HG03139 (cell line): Measurements from ENCODE around the gene FGD4.

Experiments
- ATAC-seq: cut with Tn5 transposase; IDR thresholded peaks from one replicate; pipeline ENCODE4 v1.9.1; 2021; ENCODE audit not compliant: unreplicated experiment

FGD4 gene

DNA sequence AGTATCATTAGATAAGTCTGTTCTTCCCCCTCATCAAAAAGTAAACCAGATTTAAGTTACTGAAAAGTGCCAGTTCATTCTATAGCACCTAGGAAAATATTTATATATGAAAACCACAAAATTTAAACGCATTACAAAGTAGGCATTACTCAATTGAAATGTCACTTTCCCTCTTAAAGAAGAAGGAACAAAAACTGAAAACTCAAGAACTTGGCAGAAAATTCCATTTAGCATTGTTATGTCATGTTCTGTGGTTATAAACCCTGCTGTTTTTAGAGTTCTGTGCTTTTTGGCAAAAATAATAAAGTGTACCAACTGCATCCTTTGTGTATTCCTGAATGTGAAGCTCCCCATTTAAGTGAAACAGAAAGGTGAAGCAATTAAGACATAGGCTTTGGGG lies 3.6 kb downstream of the FGD4 start:
- no peak for ATAC-seq

DNA sequence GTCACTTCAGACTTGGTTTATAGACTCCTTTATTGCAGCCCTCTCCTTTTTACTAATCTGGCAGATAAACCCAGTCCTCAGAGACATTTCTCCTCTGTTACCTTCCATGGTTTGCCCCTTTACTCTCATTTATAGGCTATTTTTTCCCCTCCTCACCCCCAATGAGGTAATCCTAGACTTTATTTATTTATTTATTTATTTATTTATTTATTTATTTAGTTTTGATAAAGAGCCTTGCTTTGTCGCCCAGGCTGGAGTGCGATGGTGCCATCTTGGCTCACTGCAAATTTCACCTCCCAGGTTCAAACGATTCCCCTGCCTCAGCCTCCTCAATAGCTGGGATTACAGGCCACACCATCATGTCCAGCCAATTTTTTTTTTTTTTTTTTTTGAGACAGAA lies 8.4 kb downstream of the FGD4 start:
- ATAC-seq = no peak

DNA sequence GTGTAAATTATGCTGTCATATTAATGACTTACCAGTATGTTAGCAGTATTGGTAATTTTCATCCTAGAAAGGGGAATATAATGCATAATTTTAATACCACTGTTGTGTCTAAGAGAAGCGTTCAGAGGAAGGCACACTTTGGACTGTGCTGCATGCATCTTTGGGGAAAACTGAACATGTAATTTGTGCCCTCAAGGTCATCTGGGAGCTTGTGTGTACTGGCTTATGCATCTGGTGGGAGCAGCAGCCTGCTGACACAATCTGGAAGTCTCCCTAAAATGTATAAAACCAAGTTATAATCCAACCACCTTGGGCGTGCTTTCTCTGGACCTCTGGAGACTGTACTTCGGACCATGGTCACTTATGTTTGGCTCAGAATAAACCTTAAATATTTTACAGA lies 14.1 kb downstream of the FGD4 start:
- ATAC-seq = no peak

DNA sequence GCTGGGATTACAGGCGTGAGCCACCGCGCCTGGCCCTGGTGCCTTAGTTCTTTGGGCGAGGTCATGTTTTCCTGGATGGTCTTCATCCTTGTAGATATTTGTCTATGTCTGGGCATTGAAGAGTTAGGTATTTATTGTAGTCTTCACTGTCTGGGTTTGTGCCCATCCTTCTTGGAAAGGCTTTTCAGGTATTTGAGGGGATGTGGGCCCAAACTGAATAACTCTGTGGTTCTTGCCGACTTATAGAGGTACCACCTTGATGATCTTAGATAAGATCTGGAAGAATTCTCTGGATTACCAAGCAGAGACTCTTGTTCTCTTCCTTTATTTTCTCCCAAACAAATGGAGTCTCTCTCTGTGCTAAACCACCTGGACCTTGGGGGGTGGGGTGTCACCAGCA lies 18.9 kb downstream of the FGD4 start:
- no peak for ATAC-seq

DNA sequence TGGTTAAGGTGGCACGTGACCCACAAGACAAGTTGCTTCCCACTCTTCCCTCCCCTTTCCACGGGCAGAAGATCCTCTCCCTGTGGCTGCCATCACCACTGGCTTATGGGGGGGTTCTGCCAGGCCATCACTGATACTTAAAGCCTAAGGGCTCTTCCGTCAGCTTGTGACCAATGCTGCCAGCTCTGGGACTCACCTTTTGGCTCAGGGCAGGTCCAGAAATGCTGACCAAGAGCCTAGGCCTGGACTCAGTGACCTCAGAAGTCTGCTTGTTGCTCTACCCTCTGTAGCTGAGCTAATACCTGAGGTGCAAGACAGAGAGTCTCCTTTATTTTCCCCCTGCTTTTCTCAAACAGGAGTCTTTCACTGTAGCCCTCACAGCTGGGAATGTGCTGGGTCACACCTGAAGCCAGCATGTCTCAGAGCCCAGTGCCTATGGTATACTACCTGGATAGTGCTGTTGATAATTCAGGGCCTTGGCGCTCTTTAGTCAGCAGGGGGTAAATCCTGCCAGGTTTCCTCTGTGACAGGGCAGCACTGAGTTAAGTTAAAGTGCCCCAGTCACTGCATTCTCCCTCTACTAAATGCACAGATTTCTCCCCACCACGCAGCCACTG lies 19.7 kb downstream of the FGD4 start:
- ATAC-seq = no peak

DNA sequence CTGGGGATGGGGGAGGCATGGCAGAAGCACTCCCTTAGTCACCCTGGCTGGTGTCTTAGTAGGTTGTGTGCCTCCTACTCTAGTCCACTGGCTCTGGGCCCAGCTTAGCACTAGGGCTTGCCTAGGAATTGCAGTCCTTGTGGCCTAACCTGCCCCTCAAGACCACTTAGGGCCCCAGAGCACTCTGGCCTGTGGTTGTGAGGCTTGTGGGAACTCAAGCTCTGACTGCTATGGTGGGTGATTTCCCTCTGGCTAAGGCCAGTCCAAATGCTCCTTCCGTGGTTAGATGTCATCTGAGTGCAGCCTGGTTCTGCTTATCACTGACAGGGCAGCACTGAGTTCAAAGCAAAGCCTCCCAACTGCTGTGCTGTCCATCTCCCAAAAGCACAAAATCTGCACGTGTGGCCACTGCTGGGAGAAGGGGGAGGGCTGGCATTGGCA lies 20.2 kb downstream of the FGD4 start:
- ATAC-seq = no peak

DNA sequence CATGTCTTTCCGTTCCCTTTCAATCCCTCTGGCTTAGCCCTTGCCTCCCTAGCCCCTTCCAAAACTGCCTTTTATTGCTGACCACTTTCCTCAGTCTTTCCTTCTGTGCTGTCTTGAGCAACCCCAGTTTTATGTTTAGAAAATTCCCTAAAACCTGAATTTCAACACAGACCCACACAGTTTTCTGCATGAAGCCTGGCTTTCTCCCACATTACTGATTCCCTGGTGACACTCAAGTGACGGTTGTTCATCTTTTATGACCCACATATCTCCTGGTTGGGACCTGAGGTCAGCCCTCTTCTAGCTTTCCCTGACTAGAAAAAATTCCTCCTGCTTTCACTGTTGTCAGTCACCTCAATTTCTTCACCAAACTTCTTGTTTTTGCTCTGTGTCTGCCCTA lies 21.0 kb downstream of the FGD4 start:
- no peak for ATAC-seq

DNA sequence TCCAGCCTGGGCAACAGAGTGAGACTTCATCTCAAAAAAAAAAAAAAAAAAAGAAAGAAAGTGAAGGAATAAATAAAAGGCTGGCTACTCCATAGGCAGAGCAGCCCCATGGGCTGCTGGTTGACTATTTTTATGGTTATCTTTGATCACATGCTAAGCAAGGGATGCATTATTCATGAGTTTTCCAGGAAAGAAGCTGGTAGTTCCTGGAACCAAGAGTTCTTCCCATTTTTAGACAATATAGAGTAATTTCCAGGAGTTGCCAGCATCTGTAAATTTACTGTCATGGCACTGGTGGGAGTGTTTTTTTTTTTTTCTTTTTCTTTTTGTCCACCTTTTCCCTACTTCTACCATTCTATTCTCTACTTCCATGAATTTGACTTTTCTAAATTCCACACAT lies 24.2 kb downstream of the FGD4 start:
- ATAC-seq = no peak

DNA sequence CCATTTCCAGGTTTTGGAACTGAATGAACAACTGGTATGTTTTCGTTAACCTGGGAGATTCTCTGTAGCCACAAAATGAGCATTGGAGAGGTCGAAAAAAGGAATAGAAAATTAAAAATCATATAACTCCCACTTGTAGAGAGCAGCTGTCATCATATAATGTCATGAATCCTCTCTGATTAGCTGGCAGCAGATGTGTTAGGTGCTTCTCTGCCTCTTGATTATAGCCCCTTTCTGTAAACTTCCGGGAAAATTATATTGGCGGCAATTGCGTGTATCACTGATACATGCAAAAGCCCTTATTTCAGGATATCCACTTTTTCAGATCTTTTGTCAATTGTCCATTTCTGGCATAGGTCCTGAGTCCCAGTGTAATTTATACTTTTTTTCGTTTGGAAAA lies 31.7 kb downstream of the FGD4 start:
- ATAC-seq = no peak

DNA sequence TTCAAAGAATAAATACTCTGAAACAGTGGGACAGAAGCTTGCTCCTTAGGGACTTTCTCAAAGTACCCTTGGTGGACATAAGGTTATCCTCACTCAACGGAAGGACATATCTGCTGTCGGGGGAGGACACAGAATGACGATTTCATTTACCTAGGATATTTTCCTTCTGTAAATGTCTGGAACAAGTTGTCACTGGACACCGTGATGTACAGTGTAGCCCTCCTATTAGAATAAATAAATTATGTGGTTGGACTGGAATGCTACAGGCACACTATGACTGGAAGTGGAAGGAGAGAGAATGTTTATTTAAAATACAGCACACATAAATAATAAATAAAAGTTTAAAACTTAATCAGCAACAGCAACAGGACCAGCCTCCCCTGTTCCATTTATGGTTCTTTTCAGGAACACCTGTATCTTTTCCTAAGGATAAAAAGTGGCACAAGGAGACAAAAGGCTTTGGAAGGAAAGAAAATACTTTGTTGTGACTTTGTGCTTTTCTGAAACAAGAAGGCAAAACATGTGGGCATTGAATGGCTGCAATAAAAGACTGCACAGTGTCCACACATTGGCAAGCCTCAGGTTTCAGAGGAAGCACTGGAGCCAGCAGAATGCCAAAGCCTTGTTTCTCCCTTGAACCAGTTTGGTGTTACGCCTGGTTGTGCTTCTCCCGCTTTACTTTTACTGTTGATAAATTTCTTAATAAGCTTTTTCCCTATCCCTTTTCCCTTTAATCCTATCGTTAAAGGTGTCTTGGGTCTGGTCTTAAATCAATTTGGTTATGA lies 36.8 kb downstream of the FGD4 start:
- no peak for ATAC-seq

DNA sequence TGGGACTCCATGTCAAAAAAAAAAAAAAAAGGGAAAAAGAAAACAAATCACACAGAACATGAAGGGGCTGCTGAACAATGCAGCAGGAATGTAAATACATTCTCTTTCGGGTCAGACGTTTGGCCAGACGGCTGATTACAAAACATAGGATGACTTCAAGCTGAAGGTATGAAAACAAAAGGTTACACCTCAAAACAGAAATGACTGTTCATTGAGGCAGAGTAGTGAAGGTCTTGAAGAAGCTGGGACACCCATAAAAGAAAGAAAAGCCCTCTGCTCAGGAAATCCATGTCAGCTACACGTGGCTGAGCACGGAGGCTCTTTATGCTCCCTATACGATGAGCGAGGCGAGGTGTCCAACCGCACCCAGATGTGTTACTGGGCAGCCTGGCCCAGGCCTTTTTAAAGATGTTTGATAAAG lies 37.7 kb downstream of the FGD4 start:
- ATAC-seq = no peak

DNA sequence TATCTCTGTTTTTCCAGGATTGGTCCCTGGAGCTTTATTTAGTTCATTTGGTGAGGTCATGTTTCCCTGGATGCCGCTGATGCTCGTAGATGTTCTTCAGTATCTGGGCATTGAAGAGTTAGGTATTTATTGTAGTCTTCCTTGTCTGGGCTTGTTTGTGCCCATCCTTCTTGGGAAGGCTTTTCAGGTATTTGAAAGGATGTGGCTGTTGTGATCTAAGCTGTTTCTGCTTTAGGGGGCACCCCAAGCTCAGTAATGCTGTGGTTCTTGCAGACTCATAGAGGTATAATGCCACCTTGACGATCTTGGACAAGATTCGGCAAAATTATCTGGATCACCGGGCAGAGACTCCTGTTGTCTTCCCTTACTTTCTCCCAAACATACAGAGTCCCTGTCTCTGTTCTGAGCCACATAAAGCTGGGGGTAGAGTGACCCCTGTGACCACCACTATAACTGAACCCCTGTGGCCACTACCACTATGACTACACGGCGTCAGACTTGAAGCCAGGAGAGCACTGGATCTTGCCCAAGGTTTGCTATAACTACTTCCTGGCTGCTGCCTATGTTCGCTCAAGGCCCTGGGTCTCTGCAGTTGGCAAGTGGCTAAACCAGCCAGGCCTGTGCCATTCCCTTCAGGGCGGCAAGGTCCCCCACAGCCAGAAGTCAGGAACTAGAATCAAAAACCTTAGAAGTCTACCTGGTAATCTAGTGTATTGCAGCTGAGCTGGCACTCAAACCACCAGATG lies 40.9 kb downstream of the FGD4 start:
- ATAC-seq = no peak

DNA sequence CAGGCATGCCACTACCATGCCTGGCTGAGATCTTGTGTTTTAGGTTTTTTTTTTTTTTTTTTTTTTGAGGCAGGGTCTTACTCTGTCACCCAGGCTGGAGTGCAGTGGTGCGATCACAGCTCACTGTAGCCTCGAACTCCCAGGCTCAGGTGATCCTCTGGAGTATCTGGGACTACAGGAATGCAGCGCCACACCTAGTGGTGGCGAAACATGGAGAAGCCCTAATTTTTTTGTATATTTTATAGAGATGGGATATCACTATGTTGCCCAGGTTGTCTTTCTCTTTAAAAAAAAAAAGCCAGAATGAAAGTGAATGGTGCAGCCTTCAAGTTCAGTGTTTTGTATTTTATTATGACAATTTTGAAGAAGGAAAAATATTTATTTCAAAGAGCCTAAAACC lies 44.1 kb downstream of the FGD4 start:
- no peak for ATAC-seq

DNA sequence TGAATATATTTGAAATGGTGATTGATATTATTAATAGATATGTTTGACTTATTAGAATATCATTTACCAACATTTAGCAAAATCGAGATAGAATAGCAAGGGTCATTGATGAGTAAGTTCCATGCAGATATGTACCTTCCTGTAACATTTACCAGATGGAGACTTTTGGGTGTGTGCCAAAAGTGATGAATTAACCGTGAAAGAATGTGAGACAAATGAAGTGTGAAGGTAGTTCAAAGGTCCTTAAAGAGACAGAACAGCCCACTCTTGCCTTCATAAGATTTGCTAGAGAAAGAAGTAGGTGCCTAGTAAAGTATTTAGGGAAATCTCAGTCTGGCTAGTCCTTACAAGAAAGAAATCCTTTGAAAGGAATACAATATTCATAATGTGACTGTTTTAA lies 45.5 kb downstream of the FGD4 start:
- ATAC-seq = no peak

DNA sequence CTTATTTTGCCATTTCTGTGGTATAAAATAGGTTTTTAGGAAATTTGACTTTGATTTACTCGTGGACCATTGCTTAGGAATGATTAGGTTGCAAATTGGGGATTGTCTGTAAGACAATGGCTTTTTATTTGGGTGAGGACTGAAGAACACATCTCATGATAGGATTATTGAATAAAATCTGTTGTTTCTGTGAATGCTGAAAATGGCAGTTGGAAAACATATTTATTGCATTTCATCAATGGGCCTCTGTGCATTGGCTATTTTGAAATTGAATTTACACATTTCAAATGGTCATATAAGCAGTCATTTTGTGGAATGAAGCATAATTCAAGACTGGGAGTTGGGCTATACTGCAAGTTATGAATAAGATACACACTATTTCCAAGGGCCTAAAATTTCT lies 46.0 kb downstream of the FGD4 start:
- ATAC-seq = no peak

DNA sequence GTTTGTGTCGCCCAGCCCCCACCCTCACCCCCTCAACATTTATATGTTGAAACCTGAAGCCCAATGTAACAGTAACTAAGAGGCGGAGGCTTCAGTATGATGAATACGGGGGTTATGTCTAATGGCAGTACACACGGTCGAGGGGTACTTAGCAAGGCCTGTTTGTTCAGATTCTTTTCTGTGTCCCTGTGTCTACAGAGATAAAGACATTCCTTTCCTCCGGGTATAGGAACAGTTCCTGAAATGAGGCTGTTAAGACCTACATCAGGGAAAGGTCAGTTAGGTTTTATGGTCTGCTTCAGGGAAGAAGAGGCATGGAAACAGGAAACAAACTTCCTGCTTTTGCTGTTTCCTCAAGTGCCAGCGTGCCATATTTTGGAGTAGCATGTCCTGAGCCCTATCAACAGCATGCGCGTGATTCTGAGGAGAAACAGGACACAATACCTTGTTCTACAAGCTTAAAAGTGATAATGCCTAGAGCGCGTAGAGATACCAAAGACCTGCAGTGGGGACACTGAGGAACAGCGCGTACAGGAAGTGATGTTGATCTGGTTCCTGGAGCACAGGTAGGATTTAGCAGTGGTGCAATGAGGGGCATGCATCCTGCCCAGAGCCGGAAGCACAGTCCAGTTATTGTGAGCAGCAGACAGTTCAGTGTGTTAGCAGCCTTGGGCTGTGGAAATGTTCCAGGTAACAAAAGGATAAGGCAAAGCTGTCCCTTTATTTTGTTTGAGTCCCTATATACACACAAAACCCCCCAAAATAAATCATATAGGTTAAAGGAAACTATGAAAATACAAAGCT lies 47.2 kb downstream of the FGD4 start:
- ATAC-seq = no peak

DNA sequence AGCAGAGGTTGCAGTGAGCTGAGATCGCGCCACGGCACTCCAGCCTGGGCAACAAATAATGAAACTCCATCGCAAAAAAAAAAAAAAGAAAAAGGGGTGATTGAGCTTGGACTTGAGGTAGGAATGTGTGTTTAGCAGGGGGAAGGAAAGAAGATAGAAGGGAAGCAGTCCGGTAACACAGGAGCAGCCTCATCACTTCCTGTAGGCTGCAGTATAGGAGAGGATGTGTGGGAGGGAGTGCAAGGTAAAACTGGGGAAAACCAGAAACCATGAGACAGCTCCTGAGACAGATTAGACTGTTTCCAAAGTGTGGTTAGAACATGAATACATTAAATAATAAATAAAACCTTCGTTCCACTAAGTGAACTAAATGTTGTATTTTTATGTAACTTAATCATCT lies 49.2 kb downstream of the FGD4 start:
- no peak for ATAC-seq

DNA sequence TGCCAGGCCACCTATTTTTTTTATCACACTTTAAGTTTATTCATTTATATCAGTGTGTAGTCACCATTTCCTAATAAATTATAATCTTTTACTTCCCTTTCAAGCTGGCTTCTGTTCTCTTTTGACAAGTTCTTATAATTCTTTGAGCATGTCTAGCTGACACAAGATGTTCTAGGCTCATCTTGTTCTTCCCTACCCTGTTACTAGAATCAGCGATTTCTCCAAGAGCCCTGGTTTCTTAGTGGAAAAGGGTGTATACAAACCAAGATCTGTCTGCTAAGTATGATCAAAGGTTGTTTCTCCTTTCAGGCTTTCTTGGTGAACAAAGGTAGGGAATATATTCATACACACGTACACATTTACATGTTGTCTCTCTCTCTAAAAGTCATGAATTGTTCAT lies 51.0 kb downstream of the FGD4 start:
- ATAC-seq = no peak

DNA sequence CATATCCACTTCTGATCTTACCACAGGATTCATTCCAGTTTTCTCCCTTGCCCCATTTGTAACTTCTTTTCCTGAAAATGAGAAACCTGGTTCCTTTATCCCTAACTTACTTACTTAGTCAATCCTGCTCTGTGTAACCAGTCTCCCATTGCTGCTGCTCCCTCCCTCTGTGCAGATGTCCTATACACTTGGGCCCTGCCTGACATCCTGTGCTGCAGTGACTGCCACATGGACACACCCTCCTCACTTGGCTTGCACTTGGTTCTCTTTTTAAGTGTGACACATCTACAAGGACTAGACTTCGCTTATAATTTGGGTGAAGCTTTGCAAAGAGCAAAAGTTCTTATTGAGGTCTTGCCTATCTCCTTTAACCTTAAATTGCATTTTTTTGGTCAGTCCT lies 51.4 kb downstream of the FGD4 start:
- no peak for ATAC-seq

DNA sequence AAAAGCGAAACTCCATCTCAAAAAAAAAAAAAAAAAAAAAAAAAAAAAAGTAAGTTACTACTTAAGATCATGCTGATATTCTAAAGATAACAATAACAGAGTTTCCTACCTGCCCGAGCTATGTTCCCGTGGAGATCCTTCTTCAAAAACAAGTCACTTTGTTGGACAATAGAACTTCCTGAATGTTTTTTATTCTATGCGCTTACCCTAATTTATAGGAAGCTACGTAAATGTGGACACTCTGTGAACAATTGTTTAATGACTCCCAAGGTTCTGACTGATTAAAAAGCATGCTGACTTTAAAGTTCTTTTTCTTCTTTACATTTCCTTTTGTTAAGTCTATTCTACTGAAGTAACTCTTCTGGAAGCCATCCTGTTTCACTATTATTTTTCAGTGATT lies 52.5 kb downstream of the FGD4 start:
- ATAC-seq = no peak

DNA sequence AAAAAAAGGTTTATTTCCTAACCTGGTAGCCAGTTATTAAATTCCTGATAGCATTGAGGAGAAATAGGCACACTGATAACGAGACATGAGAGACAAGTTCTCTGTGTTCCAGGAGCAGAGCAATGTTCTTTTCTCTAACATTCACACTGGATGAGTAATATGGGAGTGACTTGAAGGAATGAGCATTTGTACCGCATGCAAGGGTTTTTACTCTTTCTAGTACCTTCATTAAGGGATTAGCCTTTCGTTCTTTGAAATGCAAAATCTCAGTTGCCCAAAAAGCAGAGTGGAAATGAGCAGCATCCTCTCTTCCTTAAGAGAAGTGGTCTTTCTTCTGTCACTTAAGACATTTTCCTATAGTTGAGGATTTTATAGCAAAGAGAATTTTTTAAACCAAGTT lies 54.7 kb downstream of the FGD4 start:
- ATAC-seq = no peak
